Measurements from ENCODE around the gene KIF26B.

- no peak for TF ChIP-seq POLR2A (IDR thresholded peaks at IDR 0.05)
- TF ChIP-seq EP300 (IDR thresholded peaks at IDR 0.05): no peak
- TF ChIP-seq CTCF (IDR thresholded peaks at IDR 0.05): no peak
These were observed 41.1 kb upstream of the KIF26B start for GRCh38 chr1:245113649-245114048.

Data from tibial nerve (tissue), 4 donors.